ENCODE results near the gene HYAL3. TPM values are rescaled to one million over a fixed set of nuclear protein-coding genes. Genes with fewer than 3 reads are reported as not detected.

HYAL3 gene
- total and polyA plus RNA-seq, 2 experiments from 2014 or later, result 2.4 to 7.1 TPM

- TF ChIP-seq, protein P1, sequence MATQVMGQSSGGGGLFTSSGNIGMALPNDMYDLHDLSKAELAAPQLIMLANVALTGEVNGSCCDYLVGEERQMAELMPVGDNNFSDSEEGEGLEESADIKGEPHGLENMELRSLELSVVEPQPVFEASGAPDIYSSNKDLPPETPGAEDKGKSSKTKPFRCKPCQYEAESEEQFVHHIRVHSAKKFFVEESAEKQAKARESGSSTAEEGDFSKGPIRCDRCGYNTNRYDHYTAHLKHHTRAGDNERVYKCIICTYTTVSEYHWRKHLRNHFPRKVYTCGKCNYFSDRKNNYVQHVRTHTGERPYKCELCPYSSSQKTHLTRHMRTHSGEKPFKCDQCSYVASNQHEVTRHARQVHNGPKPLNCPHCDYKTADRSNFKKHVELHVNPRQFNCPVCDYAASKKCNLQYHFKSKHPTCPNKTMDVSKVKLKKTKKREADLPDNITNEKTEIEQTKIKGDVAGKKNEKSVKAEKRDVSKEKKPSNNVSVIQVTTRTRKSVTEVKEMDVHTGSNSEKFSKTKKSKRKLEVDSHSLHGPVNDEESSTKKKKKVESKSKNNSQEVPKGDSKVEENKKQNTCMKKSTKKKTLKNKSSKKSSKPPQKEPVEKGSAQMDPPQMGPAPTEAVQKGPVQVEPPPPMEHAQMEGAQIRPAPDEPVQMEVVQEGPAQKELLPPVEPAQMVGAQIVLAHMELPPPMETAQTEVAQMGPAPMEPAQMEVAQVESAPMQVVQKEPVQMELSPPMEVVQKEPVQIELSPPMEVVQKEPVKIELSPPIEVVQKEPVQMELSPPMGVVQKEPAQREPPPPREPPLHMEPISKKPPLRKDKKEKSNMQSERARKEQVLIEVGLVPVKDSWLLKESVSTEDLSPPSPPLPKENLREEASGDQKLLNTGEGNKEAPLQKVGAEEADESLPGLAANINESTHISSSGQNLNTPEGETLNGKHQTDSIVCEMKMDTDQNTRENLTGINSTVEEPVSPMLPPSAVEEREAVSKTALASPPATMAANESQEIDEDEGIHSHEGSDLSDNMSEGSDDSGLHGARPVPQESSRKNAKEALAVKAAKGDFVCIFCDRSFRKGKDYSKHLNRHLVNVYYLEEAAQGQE (IDR thresholded peaks at IDR 0.05; ENCODE audit: unreplicated experiment), result no peak
These were observed 50.8 kb downstream of the HYAL3 start (continued) for GRCh38 chr3:50248387-50248786.

GRCh38 chr3:50246517-50246954 lies 52.7 kb downstream of the HYAL3 start:
- H3F3A ChIP-seq (replicated peaks; ENCODE audit: low read depth), result peaks cover 11% of the 10 kb centered on the region; the same call in 1 of the 2 replicates
- H4K20me1 ChIP-seq (replicated peaks; ENCODE audit: insufficient read depth), result peaks cover 52% of the 10 kb centered on the region
- Mint-ChIP-seq H3K36me3 (ENCODE audit: low read depth) (peaks cover 19% of the 10 kb centered on the region), H3K27me3 (ENCODE audit: insufficient read depth, low read depth, poor library complexity) (peaks cover 18% of the 10 kb centered on the region), H3K4me3 (peak overlapping the region; percentile 7; the same call in 2 of the 3 replicates), H3K27ac (peak overlapping the region; percentile 94), H3K9me3 (no peaks in the 10 kb centered on the region), H3K4me1 (peaks cover 61% of the 10 kb centered on the region)
- ATAC-seq (peak; percentile 13), DNase-seq (ENCODE audit: low spot score) (peak; percentile 52)
- 0 out of 2 replicates have a peak overlapping the region, but pooled peaks have one; percentile 35 for H3K4me3 ChIP-seq
- no peak overlapping the region for H2AFZ ChIP-seq
- peaks cover 44% of the 10 kb centered on the region for H3K4me1 ChIP-seq (ENCODE audit: insufficient read depth)
- peak overlapping the region; percentile 72 for H3K4me2 ChIP-seq
- H3K27ac ChIP-seq (ENCODE audit: low read depth), result peak overlapping the region; percentile 92
- peaks cover 85% of the 10 kb centered on the region for H3K79me2 ChIP-seq (replicated peaks; ENCODE audit: insufficient read depth)
- TF ChIP-seq ZNF114 (CRISPR knock-in tag; IDR thresholded peaks at IDR 0.05) (no peak), STAT1 (IDR thresholded peaks at IDR 0.05; ENCODE audit: unreplicated experiment) (no peak), CTCF (conservative IDR thresholded peaks at IDR 0.05; ENCODE audit: low read depth in 2 of 2) (no peak), NANOG (IDR thresholded peaks at IDR 0.05; ENCODE audit: borderline replicate concordance) (no peak), EZH2 (IDR thresholded peaks at IDR 0.05; ENCODE audit: low read depth, unreplicated experiment) (no peak), ZNF331 (CRISPR knock-in tag; IDR thresholded peaks at IDR 0.05; ENCODE audit: low read depth) (no peak)
- TF ChIP-seq, protein P1 (IDR thresholded peaks at IDR 0.05; ENCODE audit: unreplicated experiment), result no peak
- TF ChIP-seq, protein P2, sequence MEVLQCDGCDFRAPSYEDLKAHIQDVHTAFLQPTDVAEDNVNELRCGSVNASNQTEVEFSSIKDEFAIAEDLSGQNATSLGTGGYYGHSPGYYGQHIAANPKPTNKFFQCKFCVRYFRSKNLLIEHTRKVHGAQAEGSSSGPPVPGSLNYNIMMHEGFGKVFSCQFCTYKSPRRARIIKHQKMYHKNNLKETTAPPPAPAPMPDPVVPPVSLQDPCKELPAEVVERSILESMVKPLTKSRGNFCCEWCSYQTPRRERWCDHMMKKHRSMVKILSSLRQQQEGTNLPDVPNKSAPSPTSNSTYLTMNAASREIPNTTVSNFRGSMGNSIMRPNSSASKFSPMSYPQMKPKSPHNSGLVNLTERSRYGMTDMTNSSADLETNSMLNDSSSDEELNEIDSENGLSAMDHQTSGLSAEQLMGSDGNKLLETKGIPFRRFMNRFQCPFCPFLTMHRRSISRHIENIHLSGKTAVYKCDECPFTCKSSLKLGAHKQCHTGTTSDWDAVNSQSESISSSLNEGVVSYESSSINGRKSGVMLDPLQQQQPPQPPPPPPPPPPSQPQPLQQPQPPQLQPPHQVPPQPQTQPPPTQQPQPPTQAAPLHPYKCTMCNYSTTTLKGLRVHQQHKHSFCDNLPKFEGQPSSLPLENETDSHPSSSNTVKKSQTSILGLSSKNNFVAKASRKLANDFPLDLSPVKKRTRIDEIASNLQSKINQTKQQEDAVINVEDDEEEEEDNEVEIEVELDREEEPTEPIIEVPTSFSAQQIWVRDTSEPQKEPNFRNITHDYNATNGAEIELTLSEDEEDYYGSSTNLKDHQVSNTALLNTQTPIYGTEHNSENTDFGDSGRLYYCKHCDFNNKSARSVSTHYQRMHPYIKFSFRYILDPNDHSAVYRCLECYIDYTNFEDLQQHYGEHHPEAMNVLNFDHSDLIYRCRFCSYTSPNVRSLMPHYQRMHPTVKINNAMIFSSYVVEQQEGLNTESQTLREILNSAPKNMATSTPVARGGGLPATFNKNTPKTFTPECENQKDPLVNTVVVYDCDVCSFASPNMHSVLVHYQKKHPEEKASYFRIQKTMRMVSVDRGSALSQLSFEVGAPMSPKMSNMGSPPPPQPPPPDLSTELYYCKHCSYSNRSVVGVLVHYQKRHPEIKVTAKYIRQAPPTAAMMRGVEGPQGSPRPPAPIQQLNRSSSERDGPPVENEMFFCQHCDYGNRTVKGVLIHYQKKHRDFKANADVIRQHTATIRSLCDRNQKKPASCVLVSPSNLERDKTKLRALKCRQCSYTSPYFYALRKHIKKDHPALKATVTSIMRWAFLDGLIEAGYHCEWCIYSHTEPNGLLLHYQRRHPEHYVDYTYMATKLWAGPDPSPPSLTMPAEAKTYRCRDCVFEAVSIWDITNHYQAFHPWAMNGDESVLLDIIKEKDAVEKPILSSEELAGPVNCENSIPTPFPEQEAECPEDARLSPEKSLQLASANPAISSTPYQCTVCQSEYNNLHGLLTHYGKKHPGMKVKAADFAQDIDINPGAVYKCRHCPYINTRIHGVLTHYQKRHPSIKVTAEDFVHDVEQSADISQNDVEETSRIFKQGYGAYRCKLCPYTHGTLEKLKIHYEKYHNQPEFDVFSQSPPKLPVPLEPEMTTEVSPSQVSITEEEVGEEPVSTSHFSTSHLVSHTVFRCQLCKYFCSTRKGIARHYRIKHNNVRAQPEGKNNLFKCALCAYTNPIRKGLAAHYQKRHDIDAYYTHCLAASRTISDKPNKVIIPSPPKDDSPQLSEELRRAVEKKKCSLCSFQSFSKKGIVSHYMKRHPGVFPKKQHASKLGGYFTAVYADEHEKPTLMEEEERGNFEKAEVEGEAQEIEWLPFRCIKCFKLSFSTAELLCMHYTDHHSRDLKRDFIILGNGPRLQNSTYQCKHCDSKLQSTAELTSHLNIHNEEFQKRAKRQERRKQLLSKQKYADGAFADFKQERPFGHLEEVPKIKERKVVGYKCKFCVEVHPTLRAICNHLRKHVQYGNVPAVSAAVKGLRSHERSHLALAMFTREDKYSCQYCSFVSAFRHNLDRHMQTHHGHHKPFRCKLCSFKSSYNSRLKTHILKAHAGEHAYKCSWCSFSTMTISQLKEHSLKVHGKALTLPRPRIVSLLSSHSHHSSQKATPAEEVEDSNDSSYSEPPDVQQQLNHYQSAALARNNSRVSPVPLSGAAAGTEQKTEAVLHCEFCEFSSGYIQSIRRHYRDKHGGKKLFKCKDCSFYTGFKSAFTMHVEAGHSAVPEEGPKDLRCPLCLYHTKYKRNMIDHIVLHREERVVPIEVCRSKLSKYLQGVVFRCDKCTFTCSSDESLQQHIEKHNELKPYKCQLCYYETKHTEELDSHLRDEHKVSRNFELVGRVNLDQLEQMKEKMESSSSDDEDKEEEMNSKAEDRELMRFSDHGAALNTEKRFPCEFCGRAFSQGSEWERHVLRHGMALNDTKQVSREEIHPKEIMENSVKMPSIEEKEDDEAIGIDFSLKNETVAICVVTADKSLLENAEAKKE (CRISPR knock-in tag; IDR thresholded peaks at IDR 0.05), result no peak
- H3K36me3 ChIP-seq (ENCODE audit: insufficient read depth), result no peaks in the 10 kb centered on the region
- H3K9me2 ChIP-seq (ENCODE audit: insufficient read depth), result no peaks in the 10 kb centered on the region
- no peaks in the 10 kb centered on the region for H3K27me3 ChIP-seq (ENCODE audit: insufficient read depth)

Measured in GM23338 (cell line).